GM21576 (cell line): Measurements from ENCODE around the gene TMEM179.
"Not testable (repeated sequence)": the region's sequence is repeated elsewhere in the genome, so short reads cannot be mapped to it uniquely, and the experiment has no call there.

ENCODE experiments used
- ATAC-seq: cut with Tn5 transposase; IDR thresholded peaks from one replicate; pipeline ENCODE4 v1.9.1; 2021; ENCODE audit warnings: mild to moderate bottlenecking, moderate library complexity; ENCODE audit not compliant: unreplicated experiment

The TMEM179 gene

DNA sequence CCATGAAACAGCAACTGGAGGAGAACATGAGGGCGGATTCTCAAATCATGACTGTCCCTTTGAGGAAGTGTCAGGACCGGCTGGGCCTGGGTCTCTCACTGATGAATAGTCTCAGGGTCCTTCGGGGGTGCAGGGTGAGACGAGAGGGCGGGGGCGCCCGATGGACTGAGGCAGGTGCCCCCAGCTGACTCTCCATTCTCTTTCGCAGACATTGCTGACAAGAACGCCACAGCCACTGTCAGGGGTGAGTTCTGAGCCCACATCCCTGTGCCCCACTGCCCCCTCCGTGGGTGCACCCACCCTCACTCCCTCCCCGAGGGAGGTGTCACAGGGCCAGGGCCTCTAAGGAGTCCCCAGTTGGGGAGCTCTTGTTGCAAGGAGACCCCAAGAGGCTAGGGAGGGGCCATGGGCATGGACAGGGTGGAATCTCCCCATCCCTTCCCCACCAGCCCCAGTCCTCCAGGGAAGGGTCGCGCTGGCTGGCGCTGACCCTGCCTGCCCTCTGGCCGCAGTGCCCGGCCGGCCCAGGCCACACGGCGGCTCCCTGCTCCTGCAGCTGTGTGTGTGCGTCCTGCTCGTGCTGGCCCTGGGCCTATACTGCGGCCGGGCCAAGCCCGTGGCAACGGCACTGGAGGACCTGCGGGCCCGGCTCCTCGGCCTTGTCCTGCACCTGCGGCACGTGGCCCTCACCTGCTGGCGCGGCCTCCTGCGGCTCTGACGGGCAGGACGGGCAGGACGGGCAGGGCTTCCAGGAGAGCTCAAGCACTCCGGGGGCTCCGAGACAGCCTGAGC, 16.3 kb downstream of the TMEM179 start:
- no peak for ATAC-seq

GRCh38 chr14:104587641-104588040, 16.9 kb downstream of the TMEM179 start:
- ATAC-seq, result no peak

DNA sequence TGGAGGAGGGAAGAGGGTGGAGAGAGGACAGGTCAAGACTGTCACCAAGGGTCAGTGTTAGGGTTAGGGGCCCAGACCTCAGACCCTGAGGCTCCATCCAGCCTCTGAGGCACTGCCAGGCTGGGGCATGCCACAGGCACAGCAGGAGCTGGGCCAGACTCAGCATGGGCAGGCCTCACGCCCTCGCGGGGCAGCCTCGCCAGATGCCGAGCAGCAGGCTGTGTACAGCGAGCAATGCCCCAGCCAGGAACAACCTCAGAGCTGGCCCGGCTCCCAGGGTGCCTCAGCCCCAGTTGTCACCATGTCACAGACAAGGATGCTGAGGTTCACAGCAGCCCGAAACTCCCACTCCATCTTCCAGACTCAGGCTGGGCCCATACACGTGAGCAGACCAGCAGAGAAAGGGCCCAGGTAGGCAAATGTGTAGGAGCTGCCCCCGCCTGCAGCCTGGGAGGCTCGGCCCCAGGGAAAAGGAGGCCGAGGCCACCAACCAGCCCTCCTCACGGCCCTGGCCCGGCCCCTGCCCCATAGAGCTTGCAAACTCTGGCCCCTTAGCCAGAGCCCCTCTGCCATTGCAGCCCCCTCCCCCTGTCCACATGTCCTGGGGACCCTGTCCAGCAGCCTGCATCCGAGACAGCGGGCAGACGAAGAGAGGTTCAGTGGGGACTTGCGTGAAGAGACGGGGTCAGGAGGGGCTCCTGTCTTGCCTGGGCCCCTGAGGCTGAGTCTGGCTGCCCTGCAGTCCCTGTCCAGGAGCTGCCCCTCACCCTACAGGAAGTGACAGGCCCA, 17.5 kb downstream of the TMEM179 start:
- ATAC-seq, result no peak

GRCh38 chr14:104585966-104586697, 18.4 kb downstream of the TMEM179 start:
- no peak for ATAC-seq

DNA sequence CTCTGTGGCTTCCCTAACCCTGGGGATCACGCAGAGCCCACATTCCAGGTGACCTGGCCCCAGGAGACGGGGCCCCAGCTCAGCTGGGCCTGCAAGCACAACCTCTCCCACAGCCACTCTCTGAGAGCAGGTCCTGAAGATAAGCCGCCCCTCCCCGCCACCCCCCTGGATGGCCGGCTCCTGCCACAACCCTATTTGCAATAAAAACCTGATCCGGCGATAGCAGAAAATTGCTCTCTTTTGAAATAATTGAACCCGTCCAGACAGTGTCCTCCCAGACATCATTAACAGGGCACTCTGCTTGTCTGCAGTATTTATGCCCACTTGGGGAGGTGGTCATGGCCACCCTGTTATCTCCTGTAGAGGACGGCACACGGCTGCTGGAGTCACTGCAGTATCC, 20.0 kb downstream of the TMEM179 start:
- no peak for ATAC-seq

DNA sequence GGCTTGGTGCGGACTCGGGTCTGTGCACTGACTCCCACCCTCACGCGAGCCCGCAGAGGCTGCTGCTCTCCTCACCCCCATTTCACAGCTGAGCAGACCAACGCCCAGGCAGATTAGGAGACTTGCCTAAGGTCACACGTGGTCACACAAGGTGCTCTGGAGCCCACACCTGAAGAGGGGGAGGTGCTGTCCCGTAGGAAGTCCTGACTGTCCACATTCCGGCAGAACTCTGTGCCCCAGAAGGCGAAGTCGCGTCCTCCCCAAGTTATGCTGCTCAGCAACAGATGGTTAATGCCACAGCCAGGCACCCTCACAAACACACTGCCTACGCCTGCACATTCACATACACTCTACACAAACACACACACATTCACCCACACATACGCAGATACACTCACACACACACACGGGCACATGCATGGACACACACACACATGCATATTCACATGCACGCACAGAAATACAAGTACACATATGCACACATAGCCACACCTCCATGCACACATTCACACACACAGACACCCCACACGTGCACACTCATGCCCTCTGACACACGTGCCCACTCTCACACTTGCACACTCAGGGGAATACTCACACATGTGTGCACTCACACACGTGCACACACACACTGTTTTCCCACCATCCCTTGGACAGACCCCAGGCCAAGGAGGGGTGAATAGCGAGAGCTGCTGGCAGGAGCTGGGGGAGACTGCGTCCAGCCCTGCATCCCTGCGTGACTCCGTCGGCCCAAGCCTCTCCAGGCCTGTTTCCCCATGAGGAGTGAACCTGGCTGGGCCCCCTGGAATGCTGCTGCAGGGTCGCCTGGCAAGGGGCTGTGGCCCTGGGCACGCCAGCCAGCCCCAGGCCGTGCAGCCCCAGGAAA, 20.9 kb downstream of the TMEM179 start:
- ATAC-seq, result no peak

DNA sequence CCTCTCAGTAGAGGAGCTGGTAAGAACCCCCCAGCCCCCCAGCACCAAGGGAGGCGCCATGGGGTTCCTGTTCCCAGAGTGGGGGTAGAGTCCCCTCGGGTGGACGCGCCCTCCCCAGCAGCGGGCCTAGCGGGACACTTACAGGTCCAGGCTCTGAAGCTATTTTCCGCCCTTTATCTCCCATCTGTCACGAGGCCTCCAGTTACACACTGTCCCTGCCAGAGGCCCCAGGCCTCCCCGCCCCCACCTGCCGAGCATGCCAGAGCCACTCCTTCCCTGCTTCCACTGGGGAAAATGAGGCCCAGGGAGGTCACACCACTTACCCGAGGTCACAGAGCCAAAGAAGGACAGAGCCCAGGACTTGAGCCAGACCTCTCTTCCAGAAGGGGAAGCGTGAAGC, 21.9 kb downstream of the TMEM179 start:
- no peak for ATAC-seq

- no peak for ATAC-seq
Observed at GRCh38 chr14:104582005-104582404, 22.6 kb downstream of the TMEM179 start.

DNA sequence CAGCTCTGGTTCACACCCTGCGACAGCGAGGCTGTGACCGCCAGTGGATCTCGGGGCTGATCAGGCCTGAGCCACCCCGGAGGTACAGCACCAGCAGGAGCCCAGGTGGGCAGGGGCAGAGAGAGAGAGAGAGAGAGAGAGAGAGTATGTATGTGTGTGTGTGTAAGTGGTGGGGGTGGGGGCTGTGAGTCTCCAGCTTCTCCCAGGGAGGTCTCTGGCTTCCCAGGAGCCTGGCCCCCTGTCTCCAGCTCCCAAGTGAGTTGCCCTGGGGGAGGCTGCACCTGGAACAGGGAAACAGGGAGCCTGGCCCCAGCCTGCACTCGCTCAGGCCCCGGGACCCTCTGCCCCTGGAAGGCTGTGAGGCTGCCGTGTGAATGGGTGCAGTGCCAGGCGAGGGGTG, 23.1 kb downstream of the TMEM179 start:
- no peak for ATAC-seq

- ATAC-seq, result no peak
Observed at GRCh38 chr14:104580961-104581360, 23.6 kb downstream of the TMEM179 start.

DNA sequence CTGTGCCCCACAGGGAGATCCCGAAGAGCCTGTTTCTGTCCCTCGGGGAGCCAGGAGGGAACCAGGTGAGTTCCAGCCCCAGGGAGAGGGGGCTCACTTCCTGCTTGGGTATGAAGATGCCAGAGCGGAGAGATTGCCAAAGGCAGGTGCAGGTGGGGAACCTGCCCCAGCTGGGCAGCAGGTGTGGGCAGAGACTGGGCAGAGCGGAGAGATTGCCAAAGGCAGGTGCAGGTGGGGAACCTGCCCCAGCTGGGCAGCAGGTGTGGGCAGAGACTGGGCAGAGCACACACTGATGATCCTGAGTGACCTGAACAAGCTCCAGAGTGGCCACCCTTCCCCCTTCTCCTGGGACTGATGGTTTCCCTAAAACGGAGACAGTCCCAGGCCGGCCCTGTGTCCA, 24.6 kb downstream of the TMEM179 start:
- ATAC-seq, result not testable (repeated sequence)

GRCh38 chr14:104579507-104579906, 25.1 kb downstream of the TMEM179 start, which contains the start of gene C14orf180:
Gene C14orf180, plus strand, starts transcription at chr14:104579764. Its CDS starts 6,667 bp downstream, at chr14:104586431.
- no peak for ATAC-seq

GRCh38 chr14:104578321-104578720, 26.3 kb downstream of the TMEM179 start:
- ATAC-seq, result no peak

DNA sequence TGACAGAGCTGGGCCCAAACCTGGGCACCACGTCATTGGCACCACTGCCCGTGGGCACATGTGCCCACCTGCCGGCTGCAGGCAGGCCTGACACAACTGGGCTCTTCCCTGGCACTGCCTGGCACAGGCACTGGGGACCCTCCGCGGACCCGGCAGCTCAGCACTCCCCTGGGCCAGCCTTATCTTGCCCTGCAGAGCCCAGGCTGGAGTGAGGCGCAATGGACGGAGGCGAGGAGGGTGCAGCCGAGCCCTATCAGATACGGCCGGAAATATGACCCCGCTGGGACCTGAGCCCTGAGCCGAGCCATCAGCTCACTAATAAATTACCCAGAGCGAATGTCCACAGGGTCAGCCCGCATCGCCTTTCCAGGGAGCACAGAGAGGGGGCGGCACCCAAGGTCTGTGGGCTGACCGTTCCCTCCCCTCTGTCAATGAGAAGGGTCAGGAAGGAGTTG, 26.7 kb downstream of the TMEM179 start:
- no peak for ATAC-seq

DNA sequence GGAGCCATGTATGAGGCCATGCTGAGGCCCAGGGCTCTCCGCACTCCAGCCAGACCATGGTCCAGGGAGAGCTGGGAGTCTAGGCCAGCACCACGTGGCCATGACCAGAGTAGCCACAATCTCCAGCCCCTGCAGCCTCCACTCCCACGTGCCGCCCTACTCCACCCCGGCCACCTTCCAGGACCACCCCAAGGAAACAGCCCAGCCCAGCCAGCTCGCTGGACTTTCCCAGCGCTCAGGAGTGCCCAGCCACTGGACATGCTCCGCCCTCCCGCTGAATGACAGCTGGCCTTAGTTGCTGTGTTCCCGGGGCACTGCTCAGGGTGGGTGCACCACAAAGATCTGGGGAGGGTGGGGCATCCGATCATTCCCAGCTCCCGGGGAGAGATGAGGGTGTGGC, 27.1 kb downstream of the TMEM179 start:
- no peak for ATAC-seq

- ATAC-seq, result no peak
Observed at GRCh38 chr14:104576970-104577332, 27.6 kb downstream of the TMEM179 start.

GRCh38 chr14:104576232-104576969, 28.2 kb downstream of the TMEM179 start:
- no peak for ATAC-seq

DNA sequence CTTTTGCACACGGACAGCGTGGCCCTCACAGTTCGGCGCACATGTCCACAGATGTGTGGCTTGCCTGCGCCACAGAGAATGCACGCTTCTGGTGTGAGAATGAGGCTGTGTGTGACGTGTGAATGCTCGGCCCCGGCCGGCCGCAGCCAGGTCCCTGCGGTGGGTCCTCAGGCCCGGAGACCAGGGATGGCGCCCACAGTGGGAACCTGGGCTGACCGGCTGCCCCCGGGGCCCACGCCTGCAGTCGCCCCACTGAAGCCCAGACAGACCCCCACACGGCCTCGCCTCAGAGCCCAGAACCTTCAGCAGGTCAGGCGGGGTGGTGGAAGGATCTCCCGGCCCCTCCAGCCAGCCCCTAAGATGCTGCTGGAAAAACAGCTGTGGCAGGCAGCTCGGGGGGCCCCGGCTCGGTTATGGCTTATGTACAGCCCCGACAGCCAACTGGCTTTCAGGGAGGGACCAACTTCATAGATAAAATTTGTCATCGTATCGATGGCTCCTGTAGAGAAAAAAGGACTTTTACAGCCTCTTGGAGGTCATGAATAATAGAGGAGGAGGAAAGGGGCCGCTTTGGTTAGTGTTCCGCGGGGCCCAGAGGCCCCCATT, 29.5 kb downstream of the TMEM179 start:
- no peak for ATAC-seq

DNA sequence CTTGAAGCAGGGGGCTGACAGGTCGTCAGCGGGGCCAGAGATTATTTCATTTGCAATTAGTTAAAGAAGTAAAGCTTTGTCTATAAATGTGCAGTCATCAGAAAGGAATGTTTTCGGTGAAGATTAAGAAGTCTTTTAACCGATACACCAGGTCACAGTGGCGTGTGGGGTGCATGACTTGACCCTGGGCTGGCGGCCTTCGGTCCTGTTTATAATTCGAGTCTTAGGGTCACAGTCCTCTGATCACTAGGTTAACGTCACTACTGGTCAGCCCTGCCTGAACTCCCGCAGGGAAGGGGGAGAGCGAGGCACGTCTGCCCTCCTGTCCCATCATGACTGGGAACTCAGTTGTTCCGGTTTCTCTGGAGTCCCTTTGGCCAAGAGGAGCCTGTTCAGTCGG, 30.0 kb downstream of the TMEM179 start:
- ATAC-seq, result no peak
